Heart right ventricle (tissue), 16 donors: Measurements from ENCODE around the gene PRSS56. TPM values are rescaled to one million over a fixed set of nuclear protein-coding genes. Genes with fewer than 3 reads are reported as not detected.

Source experiments
- ATAC-seq, 8 donors: fragments of 200-7000 bp; cut with Tn5 transposase; one replicate each; pipeline ENCODE4 v1.9.1; 2020; ENCODE audit warnings: mild to moderate bottlenecking in 8 of 8, moderate library complexity in 8 of 8, moderate number of reproducible peaks in 1 of 8
- DNase-seq, 2 donors: peaks; one replicate each; pipeline ENCODE4 v3.0.0-alpha.2; 2020
- H3K27ac ChIP-seq, 10 donors: fragments of 200-600 bp; sonication (generic) in 2 of 10; one replicate each; pipeline versions ENCODE4 v1.5.0 to v1.8.0; 2020 to 2022; ENCODE audit warnings: mild to moderate bottlenecking in 3 of 10
- H3K27me3 ChIP-seq, 7 donors: fragments of 200-600 bp; one replicate each; pipeline ENCODE4 v1.8.0; 2021 to 2022; ENCODE audit warnings: mild to moderate bottlenecking in 2 of 7
- H3K36me3 ChIP-seq, 9 donors: fragments of 200-600 bp; sonication (generic) in 1 of 9; one replicate each; pipeline versions ENCODE4 v1.5.0 to v1.8.0; 2020 to 2022; ENCODE audit warnings: mild to moderate bottlenecking in 2 of 9
- H3K4me1 ChIP-seq, 9 donors: fragments of 200-600 bp; sonication (generic) in 1 of 9; one replicate each; pipeline versions ENCODE4 v1.5.0 to v1.8.0; 2020 to 2022; ENCODE audit warnings: mild to moderate bottlenecking in 4 of 9
- H3K4me3 ChIP-seq, 10 donors: fragments of 200-600 bp; sonication (generic) in 2 of 10; one replicate each; pipeline versions ENCODE4 v1.5.0 to v1.8.0; 2020 to 2022; ENCODE audit warnings: mild to moderate bottlenecking in 7 of 10, moderate library complexity in 2 of 10
- H3K9me3 ChIP-seq, 11 donors: fragments of 200-600 bp in 10 of 11; sonication (generic) in 2 of 11; one replicate each; pipeline versions ENCODE4 v1.5.0 to v1.8.0; 2013 to 2022; ENCODE audit warnings: mild to moderate bottlenecking in 2 of 11, control low read depth in 1 of 11, moderate library complexity in 1 of 11
- WGBS, 2 donors: extraction: QIAGEN DNeasy Blood & Tissue Kit; methylation state at CpG; one replicate each; pipeline ENCODE4 v1.1.7; 2013; ENCODE audit warnings: inconsistent platforms in 1 of 2; 5-methylcytosine and 5-hydroxymethylcytosine counted together
- intact Hi-C, 10 donors: fragments of 100-400 bp; cut with DNase I; formaldehyde crosslinking; loops; one replicate each; pipeline versions ENCODE4 v1.11.1 to v1.14.2; 2022
- polyA plus RNA-seq, 2 donors: library from polyadenylated mRNA; stranded (reverse); fragments of 200-250 nt; gene quantifications; one replicate each; pipeline ENCODE4 v1.2.3, GENCODE V29; 2013
- total RNA-seq, 10 donors: library from RNA; stranded (reverse); fragmentation: NEBNext Ultra II Directional in 3 of 10; extraction: Animal tissue kit (Norgen Biotek cat#: 25700) in 3 of 10; gene quantifications; one replicate each; pipeline versions ENCODE4 v1.2.1 to v1.2.4, GENCODE V29; 2021 to 2023
- TF ChIP-seq, protein P1 (sequence below), 9 donors: fragments of 200-600 bp; sonication (generic) in 2 of 9; IDR thresholded peaks; one replicate each; pipeline versions ENCODE4 v1.5.0 to v1.8.0; 2021 to 2022; ENCODE audit warnings: antibody characterized with exemption in 9 of 9, mild to moderate bottlenecking in 5 of 9, moderate library complexity in 1 of 9
- donor health status: Arrhythmogenic right ventricular cardiomyopathy.
- donor health status: ischemic (EF 13 %, LVEDD 7.1; RV severe dilation, severe dysfunction).
- donor health status: healthy with polysubstance abuse.
- donor health status: DM: no; HTN: yes; CAD: no.
- donor health status: DM: no; HTN: no; CAD: no.
- donor health status: ischemic (EF 25% LVEDD 6.9; RV normal size, moderate dysfunction).
- donor health status: ischemic (EF 25% LVEDD 5.7; RV mildly dilated, moderate dysfunction).
- donor health status: healthy.
- donor health status: DM: yes; HTN: yes; CAD: no.
- donor health status: Ischemic cardiomyopathy.
- donor health status: ischemic (EF 35%, LVEDD 5.7; RV mildly dilated, moderate dysfunction).
- donor health status: nonischemic (EF 11% LVEDD 7.7; RV severe dilation, severe dysfunction).
- donor health status: DM: yes; HTN: yes; CAD: no.
- donor health status: PGD.
- donor health status: ischemic (EF 29% LVEDD 5.4; RV normal size, mild dysfunction).
- donor health status: nonischemic (EF 23%, LVEDD 6.1; RV moderate dilation, normal function).

Gene PRSS56
- total and polyA plus RNA-seq, 12 donors = 0.12 to 0.35 (median 0.19) TPM; not detected in 8

DNA sequence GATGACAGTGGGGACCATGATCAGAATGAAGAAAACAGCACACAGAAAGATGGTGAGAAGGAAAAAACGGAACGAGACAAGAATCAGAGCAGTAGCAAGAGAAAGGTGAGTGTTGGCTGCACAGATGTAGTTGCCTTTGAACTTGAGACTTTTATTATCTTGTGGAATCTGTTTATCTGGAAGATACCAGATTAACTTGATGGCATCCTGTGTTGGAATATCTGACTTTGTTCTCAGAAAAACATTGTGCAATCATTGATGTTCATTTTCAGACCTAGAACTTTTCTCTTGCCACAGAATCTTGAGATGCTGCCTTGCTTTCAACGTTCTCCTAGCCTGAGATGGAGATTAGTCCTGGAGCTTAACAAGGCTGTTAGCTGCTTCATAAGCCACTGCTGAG is 36.2 kb downstream of the PRSS56 start:
- H3K4me3 ChIP-seq = no peak overlapping the region
- H3K36me3 ChIP-seq = peaks cover 0 to 86% (median 39%) of the 10 kb centered on the region in 9 donors
- intact Hi-C loops = loop anchor here in 1 of 10 donors (1.0 kb wide), 1 partner anchor 33 kb away; no protein-coding TSS in a partner anchor
- DNase-seq = no peak
- H3K4me1 ChIP-seq = peaks cover 5 to 39% (median 22%) of the 10 kb centered on the region in 9 donors
- H3K9me3 ChIP-seq = no peaks in the 10 kb centered on the region
- TF ChIP-seq, protein P1, sequence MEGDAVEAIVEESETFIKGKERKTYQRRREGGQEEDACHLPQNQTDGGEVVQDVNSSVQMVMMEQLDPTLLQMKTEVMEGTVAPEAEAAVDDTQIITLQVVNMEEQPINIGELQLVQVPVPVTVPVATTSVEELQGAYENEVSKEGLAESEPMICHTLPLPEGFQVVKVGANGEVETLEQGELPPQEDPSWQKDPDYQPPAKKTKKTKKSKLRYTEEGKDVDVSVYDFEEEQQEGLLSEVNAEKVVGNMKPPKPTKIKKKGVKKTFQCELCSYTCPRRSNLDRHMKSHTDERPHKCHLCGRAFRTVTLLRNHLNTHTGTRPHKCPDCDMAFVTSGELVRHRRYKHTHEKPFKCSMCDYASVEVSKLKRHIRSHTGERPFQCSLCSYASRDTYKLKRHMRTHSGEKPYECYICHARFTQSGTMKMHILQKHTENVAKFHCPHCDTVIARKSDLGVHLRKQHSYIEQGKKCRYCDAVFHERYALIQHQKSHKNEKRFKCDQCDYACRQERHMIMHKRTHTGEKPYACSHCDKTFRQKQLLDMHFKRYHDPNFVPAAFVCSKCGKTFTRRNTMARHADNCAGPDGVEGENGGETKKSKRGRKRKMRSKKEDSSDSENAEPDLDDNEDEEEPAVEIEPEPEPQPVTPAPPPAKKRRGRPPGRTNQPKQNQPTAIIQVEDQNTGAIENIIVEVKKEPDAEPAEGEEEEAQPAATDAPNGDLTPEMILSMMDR (IDR thresholded peaks at IDR 0.05) = no peak
- H3K27me3 ChIP-seq = no peaks in the 10 kb centered on the region
- H3K27ac ChIP-seq = no peak overlapping the region
- ATAC-seq = no peak
- 83 to 91% methylated on average over 3 of the region's 3 CpGs for WGBS, 2 donors

DNA sequence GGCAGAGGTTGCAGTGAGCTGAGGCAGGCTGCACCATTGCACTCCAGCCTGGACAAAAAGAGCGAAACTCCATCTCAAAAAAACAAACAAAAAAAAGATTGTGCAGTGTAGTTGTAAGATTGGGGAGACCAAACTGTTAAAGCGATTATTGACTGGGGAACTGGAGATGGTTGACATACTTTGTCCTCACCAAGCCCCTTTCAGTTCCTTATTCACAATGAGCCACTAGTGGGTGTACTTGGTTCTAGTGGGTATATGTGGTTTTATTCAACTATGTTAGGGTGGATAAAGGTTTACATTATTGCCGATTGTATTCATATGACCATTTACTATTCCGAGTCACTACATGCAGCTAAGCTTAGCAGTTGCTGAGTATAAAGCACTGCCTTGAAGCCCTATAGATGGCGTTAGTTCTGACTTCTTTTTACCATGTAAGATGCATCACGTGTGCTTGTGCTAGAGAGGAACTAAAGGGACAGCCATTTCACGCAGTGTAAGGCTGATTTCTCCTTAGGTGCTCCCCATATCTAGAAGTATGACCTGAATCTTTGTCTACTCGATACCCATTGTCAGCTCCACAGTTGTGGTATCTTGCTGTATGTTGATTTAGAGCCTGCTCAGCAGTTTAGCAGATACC is 42.4 kb downstream of the PRSS56 start:
- no peak for DNase-seq
- ATAC-seq = no peak
- intact Hi-C loops = no loop called here
- no peaks in the 10 kb centered on the region for H3K27me3 ChIP-seq
- WGBS, 2 donors = 85 to 90% methylated on average over 8 of the region's 8 CpGs
- H3K27ac ChIP-seq = no peak overlapping the region
- H3K4me3 ChIP-seq = no peak overlapping the region
- peaks cover 0 to 4% (median 2%) of the 10 kb centered on the region in 9 donors for H3K4me1 ChIP-seq
- peaks cover 5 to 100% (median 70%) of the 10 kb centered on the region in 9 donors for H3K36me3 ChIP-seq
- TF ChIP-seq, protein P1 (IDR thresholded peaks at IDR 0.05) = no peak
- no peaks in the 10 kb centered on the region for H3K9me3 ChIP-seq

DNA sequence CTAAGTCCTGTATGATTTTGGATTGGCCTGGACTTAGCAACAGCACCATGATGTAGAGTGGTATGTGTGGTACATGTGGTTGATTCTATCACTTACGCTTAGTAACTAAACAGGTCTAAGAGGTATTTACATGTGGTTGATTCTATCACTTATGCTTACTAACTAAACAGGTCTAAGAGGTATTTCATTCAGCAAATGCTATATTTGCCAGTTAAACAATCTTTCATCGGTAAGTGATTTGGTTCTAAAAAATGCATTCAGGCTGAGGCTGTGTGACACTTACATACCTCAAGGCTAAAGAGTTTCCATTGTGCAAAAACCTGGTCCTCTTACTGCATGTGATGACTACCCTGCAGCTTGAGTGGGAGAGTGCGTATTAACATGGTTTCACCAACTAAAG is 43.4 kb downstream of the PRSS56 start:
- intact Hi-C loops = no loop called here
- Histone ChIP-seq H3K4me1 (peaks cover 0 to 14% (median 8%) of the 10 kb centered on the region in 9 donors), H3K27me3 (no peaks in the 10 kb centered on the region), H3K4me3 (no peak overlapping the region), H3K36me3 (peaks cover 5 to 100% (median 61%) of the 10 kb centered on the region in 9 donors), H3K27ac (no peak overlapping the region), H3K9me3 (no peaks in the 10 kb centered on the region)
- WGBS, 2 donors = 44 to 65% methylated on average over 3 of the region's 3 CpGs
- TF ChIP-seq, protein P1 (IDR thresholded peaks at IDR 0.05) = no peak
- no peak for DNase-seq
- no peak for ATAC-seq

DNA sequence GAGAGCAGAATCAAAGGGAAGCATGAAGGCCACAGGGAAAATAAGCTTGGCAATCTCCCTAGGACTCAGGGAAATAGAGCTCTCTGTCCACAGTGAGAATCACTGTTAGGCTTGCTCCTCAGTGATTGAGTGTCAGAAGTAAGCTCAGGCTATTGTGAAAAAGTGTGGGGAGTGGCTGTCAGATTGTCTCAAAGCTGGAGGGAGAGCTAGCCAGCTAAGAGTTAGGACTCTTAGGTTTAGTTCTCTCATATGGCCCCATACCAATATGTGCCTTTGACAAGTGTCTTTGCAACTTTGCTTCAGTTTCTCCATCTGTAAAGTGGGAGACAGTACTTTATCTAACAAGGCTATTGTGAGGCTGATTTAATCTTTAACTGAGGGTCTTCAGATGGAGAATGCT is 47.5 kb downstream of the PRSS56 start:
- intact Hi-C loops = no loop called here
- H3K4me3 ChIP-seq = no peak overlapping the region
- H3K4me1 ChIP-seq = peaks cover 0 to 16% (median 8%) of the 10 kb centered on the region in 9 donors
- H3K27ac ChIP-seq = no peak overlapping the region
- TF ChIP-seq, protein P1 (IDR thresholded peaks at IDR 0.05) = no peak
- H3K36me3 ChIP-seq = peaks cover 5 to 100% (median 78%) of the 10 kb centered on the region in 9 donors
- no peaks in the 10 kb centered on the region for H3K9me3 ChIP-seq
- H3K27me3 ChIP-seq = no peaks in the 10 kb centered on the region
- DNase-seq (no peak), ATAC-seq (no peak)
